ENCODE data around the gene ME2. TPM values are rescaled to one million over a fixed set of nuclear protein-coding genes. Genes with fewer than 3 reads are reported as not detected.
"Not testable (repeated sequence)": the region's sequence is repeated elsewhere in the genome, so short reads cannot be mapped to it uniquely, and the experiment has no call there.

ME2 gene
- total and polyA plus RNA-seq, 4 experiments from 2014 or later = 48.6 to 53.5 (median 49.7) TPM

GRCh38 chr18:50934545-50935211 lies 55.8 kb downstream of the ME2 start:
- Histone ChIP-seq H3K27me3 (ENCODE audit: insufficient read depth, low read length) (no peaks in the 10 kb centered on the region), H3K9me3 (ENCODE audit: control insufficient read depth in 1 of 2, low read length in 2 of 2) (no peaks in the 10 kb centered on the region), H3K4me3 (ENCODE audit: low read length in 2 of 2) (no peak overlapping the region), H3K4me1 (ENCODE audit: insufficient read depth, low read length) (no peaks in the 10 kb centered on the region), H3K36me3 (ENCODE audit: insufficient read depth, low read length) (peaks cover under 1% of the 10 kb centered on the region), H3K27ac (ENCODE audit: low read depth, low read length) (no peak overlapping the region)
- CTCF ChIA-PET (ENCODE audit: partially characterized antibody) = interaction anchor here (1.1 kb wide), 2 partner anchors 117 kb away, joined by 3 read pairs; no protein-coding TSS in a partner anchor
- Mint-ChIP-seq H3K36me3 (peaks cover 16 to 48% of the 10 kb centered on the region in 2 donors), H3K9me3 (no peaks in the 10 kb centered on the region), H3K27me3 (no peaks in the 10 kb centered on the region), H3K27ac (peak overlapping the region in 1 of 7 donors; percentile 10), H3K4me3 (no peak overlapping the region), H3K4me1 (peaks cover 0 to 3% (median 0%) of the 10 kb centered on the region in 4 donors)
- POLR2A ChIA-PET (ENCODE audit: partially characterized antibody) = no interaction called here
- intact Hi-C loops (cut with micrococcal nuclease) = no loop called here
- no peak for DNase-seq

GRCh38 chr18:50935493-50936191 lies 56.7 kb downstream of the ME2 start:
- no peaks in the 10 kb centered on the region for H3K4me1 ChIP-seq (ENCODE audit: insufficient read depth, low read length)
- no peak overlapping the region for H3K27ac ChIP-seq (ENCODE audit: low read depth, low read length)
- H3K9me3 ChIP-seq (ENCODE audit: control insufficient read depth in 1 of 2, low read length in 2 of 2) = no peaks in the 10 kb centered on the region
- no peak for DNase-seq
- intact Hi-C loops (cut with micrococcal nuclease) = no loop called here
- Mint-ChIP-seq H3K27ac (peak overlapping the region in 2 of 7 donors; percentile 10 to 19), H3K9me3 (no peaks in the 10 kb centered on the region), H3K27me3 (no peaks in the 10 kb centered on the region), H3K4me1 (peaks cover 0 to 3% (median 0%) of the 10 kb centered on the region in 4 donors), H3K4me3 (no peak overlapping the region), H3K36me3 (peaks cover 16 to 50% of the 10 kb centered on the region in 2 donors)
- no peak overlapping the region for H3K4me3 ChIP-seq (ENCODE audit: low read length in 2 of 2)
- H3K27me3 ChIP-seq (ENCODE audit: insufficient read depth, low read length) = no peaks in the 10 kb centered on the region
- peaks cover 7% of the 10 kb centered on the region for H3K36me3 ChIP-seq (ENCODE audit: insufficient read depth, low read length)
- POLR2A ChIA-PET (ENCODE audit: partially characterized antibody) = no interaction called here
- CTCF ChIA-PET (ENCODE audit: partially characterized antibody) = interaction anchor here (0.6 to 1.1 kb wide), 2 partner anchors 116 to 120 kb away, joined by 3 read pairs; no protein-coding TSS in a partner anchor

- ChIA-PET CTCF (ENCODE audit: partially characterized antibody) (no interaction called here), POLR2A (ENCODE audit: partially characterized antibody) (no interaction called here)
- Mint-ChIP-seq H3K4me3 (no peak overlapping the region), H3K9me3 (no peaks in the 10 kb centered on the region), H3K4me1 (peaks cover 0 to 3% (median 0%) of the 10 kb centered on the region in 4 donors), H3K27me3 (no peaks in the 10 kb centered on the region), H3K36me3 (peaks cover 19 to 47% of the 10 kb centered on the region in 2 donors), H3K27ac (peak overlapping the region in 5 of 7 donors; percentile 14 to 84 (median 51))
- Histone ChIP-seq H3K4me3 (ENCODE audit: low read length in 2 of 2) (no peak overlapping the region), H3K36me3 (ENCODE audit: insufficient read depth, low read length) (peaks cover 7% of the 10 kb centered on the region), H3K4me1 (ENCODE audit: insufficient read depth, low read length) (no peaks in the 10 kb centered on the region), H3K27ac (ENCODE audit: low read depth, low read length) (no peak overlapping the region), H3K9me3 (ENCODE audit: control insufficient read depth in 1 of 2, low read length in 2 of 2) (no peaks in the 10 kb centered on the region), H3K27me3 (ENCODE audit: insufficient read depth, low read length) (no peaks in the 10 kb centered on the region)
- intact Hi-C loops (cut with micrococcal nuclease) = no loop called here
- DNase-seq = no peak
Observed at GRCh38 chr18:50937183-50937582, 58.3 kb downstream of the ME2 start.

GRCh38 chr18:50938912-50939311 lies 60.0 kb downstream of the ME2 start:
- H3K4me3 ChIP-seq (ENCODE audit: low read length in 2 of 2) = no peak overlapping the region
- H3K36me3 Mint-ChIP-seq = peaks cover 15 to 42% of the 10 kb centered on the region in 2 donors
- no peaks in the 10 kb centered on the region for H3K27me3 Mint-ChIP-seq
- intact Hi-C loops (cut with micrococcal nuclease) = no loop called here
- no peak overlapping the region for H3K4me3 Mint-ChIP-seq
- CTCF ChIA-PET (ENCODE audit: partially characterized antibody) = interaction anchor here (0.6 to 1.4 kb wide), 4 partner anchors 58 to 179 kb away, joined by 3 to 6 read pairs (median 4); partner anchors contain the start of gene MRO
- no peaks in the 10 kb centered on the region for H3K9me3 Mint-ChIP-seq
- H3K4me1 Mint-ChIP-seq = peaks cover 0 to 3% (median 0%) of the 10 kb centered on the region in 4 donors
- no peaks in the 10 kb centered on the region for H3K27me3 ChIP-seq (ENCODE audit: insufficient read depth, low read length)
- DNase-seq = no peak
- POLR2A ChIA-PET (ENCODE audit: partially characterized antibody) = interaction anchor here (1.3 kb wide), 1 partner anchor 29 kb away, joined by 3 read pairs; the partner anchor contains the start of gene ELAC1
- H3K36me3 ChIP-seq (ENCODE audit: insufficient read depth, low read length) = peaks cover 7% of the 10 kb centered on the region
- no peaks in the 10 kb centered on the region for H3K9me3 ChIP-seq (ENCODE audit: control insufficient read depth in 1 of 2, low read length in 2 of 2)
- H3K4me1 ChIP-seq (ENCODE audit: insufficient read depth, low read length) = no peaks in the 10 kb centered on the region
- no peak overlapping the region for H3K27ac ChIP-seq (ENCODE audit: low read depth, low read length)
- H3K27ac Mint-ChIP-seq = peak overlapping the region in 3 of 7 donors; percentile 6 to 78 (median 42)

GRCh38 chr18:50944245-50944932 lies 65.5 kb downstream of the ME2 start:
- Mint-ChIP-seq H3K27ac (peak overlapping the region in 3 of 7 donors; percentile 13 to 30 (median 22)), H3K9me3 (no peaks in the 10 kb centered on the region), H3K4me1 (no peaks in the 10 kb centered on the region), H3K4me3 (no peak overlapping the region), H3K27me3 (no peaks in the 10 kb centered on the region), H3K36me3 (peaks cover 33 to 40% of the 10 kb centered on the region in 2 donors)
- Histone ChIP-seq H3K4me1 (ENCODE audit: insufficient read depth, low read length) (no peaks in the 10 kb centered on the region), H3K27me3 (ENCODE audit: insufficient read depth, low read length) (no peaks in the 10 kb centered on the region), H3K4me3 (ENCODE audit: low read length in 2 of 2) (no peak overlapping the region), H3K9me3 (ENCODE audit: control insufficient read depth in 1 of 2, low read length in 2 of 2) (no peaks in the 10 kb centered on the region), H3K36me3 (ENCODE audit: insufficient read depth, low read length) (peaks cover 7% of the 10 kb centered on the region), H3K27ac (ENCODE audit: low read depth, low read length) (no peak overlapping the region)
- ChIA-PET CTCF (ENCODE audit: partially characterized antibody) (no interaction called here), POLR2A (ENCODE audit: partially characterized antibody) (no interaction called here)
- no peak for DNase-seq
- intact Hi-C loops (cut with micrococcal nuclease) = no loop called here

GRCh38 chr18:50945918-50946317 lies 67.0 kb downstream of the ME2 start:
- H3K9me3 ChIP-seq (ENCODE audit: control insufficient read depth in 1 of 2, low read length in 2 of 2); H3K27ac ChIP-seq (ENCODE audit: low read depth, low read length); intact Hi-C loops (cut with micrococcal nuclease); H3K27ac Mint-ChIP-seq; H3K4me1 ChIP-seq (ENCODE audit: insufficient read depth, low read length); CTCF ChIA-PET (ENCODE audit: partially characterized antibody); DNase-seq; H3K4me3 ChIP-seq (ENCODE audit: low read length in 2 of 2); H3K27me3 ChIP-seq (ENCODE audit: insufficient read depth, low read length); H3K4me3 Mint-ChIP-seq; H3K27me3 Mint-ChIP-seq; POLR2A ChIA-PET (ENCODE audit: partially characterized antibody); H3K4me1 Mint-ChIP-seq; H3K36me3 ChIP-seq (ENCODE audit: insufficient read depth, low read length); H3K9me3 Mint-ChIP-seq: not testable (repeated sequence)
- H3K36me3 Mint-ChIP-seq = peaks cover 32 to 33% of the 10 kb centered on the region in 2 donors

GRCh38 chr18:50947899-50948298 lies 69.0 kb downstream of the ME2 start:
- H3K27me3 ChIP-seq (ENCODE audit: insufficient read depth, low read length) = no peaks in the 10 kb centered on the region
- Mint-ChIP-seq H3K27me3 (no peaks in the 10 kb centered on the region), H3K27ac (no peak overlapping the region), H3K9me3 (no peaks in the 10 kb centered on the region), H3K4me3 (no peak overlapping the region), H3K4me1 (no peaks in the 10 kb centered on the region), H3K36me3 (peaks cover 28 to 30% of the 10 kb centered on the region in 2 donors)
- ChIA-PET POLR2A (ENCODE audit: partially characterized antibody) (no interaction called here), CTCF (ENCODE audit: partially characterized antibody) (interaction anchor here (0.7 kb wide), 1 partner anchor 578 kb away, joined by 3 read pairs; no protein-coding TSS in a partner anchor)
- no peak overlapping the region for H3K4me3 ChIP-seq (ENCODE audit: low read length in 2 of 2)
- intact Hi-C loops (cut with micrococcal nuclease) = no loop called here
- no peaks in the 10 kb centered on the region for H3K4me1 ChIP-seq (ENCODE audit: insufficient read depth, low read length)
- no peak overlapping the region for H3K27ac ChIP-seq (ENCODE audit: low read depth, low read length)
- H3K36me3 ChIP-seq (ENCODE audit: insufficient read depth, low read length) = no peaks in the 10 kb centered on the region
- no peak for DNase-seq
- no peaks in the 10 kb centered on the region for H3K9me3 ChIP-seq (ENCODE audit: control insufficient read depth in 1 of 2, low read length in 2 of 2)
